A549 (cell line): ENCODE measurements around the gene FRRS1L. TPM values are rescaled to one million over a fixed set of nuclear protein-coding genes. Genes with fewer than 3 reads are reported as not detected.
A peak's percentile ranks its signal among the peaks of the same experiment; 100 is the strongest.

Source experiments
- ATAC-seq, 2 experiments: fragments of 200-7000 bp in 1 of 2; fragments of >200 bp in 1 of 2; cut with Nextera tagmentation in 1 of 2; cut with Tn5 transposase in 1 of 2; 3 replicates each; pipeline versions ENCODE4 v1.8.0 to v1.9.1; 2018 to 2020; ENCODE audit warnings: mild to moderate bottlenecking in 1 of 2, moderate library complexity in 1 of 2
- CTCF ChIA-PET: fragments of 300-600 bp; sonication (Branson Sonifier 250); formaldehyde crosslinking; extraction: SDS; loops from one replicate; lab custom pipeline; 2021; ENCODE audit warnings: antibody characterized with exemption, inconsistent platforms; lab: Yijun Ruan, JAX
- POLR2A ChIA-PET: fragments of 350-600 bp; formaldehyde crosslinking; extraction: SDS; loops from one replicate; lab custom pipeline; 2021; ENCODE audit warnings: antibody characterized with exemption, inconsistent platforms; lab: Yijun Ruan, JAX
- DNase-seq, 2 experiments: peaks; one replicate each; pipeline versions ENCODE4 v3.0.0 to v3.0.0-alpha.2; 2011 to 2016; ENCODE audit warnings: low read depth in 1 of 2, low spot score in 1 of 2
- FAIRE-seq: peaks from 2 replicates; lab custom pipeline; 2011; peaks lifted over from hg19 to GRCh38; lab: Jason Lieb, UNC
- H3K27ac ChIP-seq, 2 experiments: fragments of >200 bp; sonication (Bioruptor Twin); formaldehyde crosslinking; 3 replicates each; pipeline ENCODE4 v1.5.1; 2016 to 2017
- H3K4me1 ChIP-seq: fragments of >200 bp; sonication (Bioruptor Twin); formaldehyde crosslinking; 3 replicates; pipeline ENCODE4 v1.6.1; 2016
- H3K4me2 ChIP-seq: fragments of >200 bp; sonication (Bioruptor Twin); formaldehyde crosslinking; 3 replicates; pipeline ENCODE4 v1.6.1; 2016
- H3K4me3 ChIP-seq: fragments of >200 bp; sonication (Bioruptor Twin); formaldehyde crosslinking; 3 replicates; pipeline ENCODE4 v1.5.1; 2016
- H3K9me3 ChIP-seq: fragments of >200 bp; sonication (Bioruptor Twin); formaldehyde crosslinking; 3 replicates; pipeline ENCODE4 v1.6.1; 2016
- BHLHE40 ChIP-seq: IDR thresholded peaks from 2 replicates; pipeline ENCODE4 v1.6.1; 2012; ENCODE audit warnings: low read depth, low read length, inconsistent platforms
- CBX8 ChIP-seq: fragments of 200-600 bp; sonication (generic); IDR thresholded peaks from 2 replicates; pipeline ENCODE4 v1.6.1; 2016
- CHD2 ChIP-seq: fragments of 150-350 bp; IDR thresholded peaks from 2 replicates; pipeline ENCODE4 v1.6.1; 2014; ENCODE audit warnings: low read length; ENCODE audit not compliant: partially characterized antibody
- EP300 ChIP-seq, 2 experiments: fragments of >200 bp; sonication (Bioruptor Twin); formaldehyde crosslinking; IDR thresholded peaks; 2 replicates in 1 of 2; 3 replicates in 1 of 2; pipeline ENCODE4 v1.6.1; 2016 to 2017
- HDAC2 ChIP-seq: fragments of 200-600 bp; sonication (generic); IDR thresholded peaks from 2 replicates; pipeline ENCODE4 v1.6.1; 2016
- HOXB5 ChIP-seq: fragments of 250-450 bp; sonication (Bioruptor Pico); IDR thresholded peaks from 2 replicates; pipeline ENCODE4 v1.5.0; 2020; ENCODE audit warnings: mild to moderate bottlenecking, moderate library complexity
- KDM5A ChIP-seq: fragments of 200-600 bp; sonication (generic); IDR thresholded peaks from 2 replicates; pipeline ENCODE4 v1.6.1; 2016; ENCODE audit warnings: antibody characterized with exemption, mild to moderate bottlenecking
- NFE2L2 ChIP-seq: fragments of 150-350 bp; conservative IDR thresholded peaks from 2 replicates; pipeline ENCODE4 v1.6.1; 2014; ENCODE audit warnings: low read length
- NR3C1 ChIP-seq: fragments of >200 bp; sonication (Bioruptor Twin); formaldehyde crosslinking; IDR thresholded peaks from 3 replicates; pipeline ENCODE4 v1.6.1; 2017
- POLR2AphosphoS2 ChIP-seq: conservative IDR thresholded peaks from 2 replicates; pipeline ENCODE4 v1.6.1; 2012; ENCODE audit warnings: low read length, improper control_type of control experiment, inconsistent platforms
- TP53 ChIP-seq: fragments of 250-450 bp; sonication (Bioruptor Pico); IDR thresholded peaks from 2 replicates; pipeline ENCODE4 v1.5.0; 2021; ENCODE audit warnings: mild to moderate bottlenecking, moderate library complexity
- WGBS: methylation state at CpG from one replicate; pipeline ENCODE4 v1.1.6; 2017; ENCODE audit errors: missing lambda C conversion rate; 5-methylcytosine and 5-hydroxymethylcytosine counted together
- polyA plus RNA-seq, 4 experiments: library from polyadenylated mRNA; depleted of rRNA in 3 of 4; stranded (reverse); fragments of >200 nt; fragmentation: RNase III in 1 of 4; extraction: RNeasy Plus Mini Kit Qiagen cat#74134 plus additional on column Dnase treatment in 1 of 4; gene quantifications; 2 replicates in 3 of 4; 3 replicates in 1 of 4; pipeline ENCODE4 v1.2.3, GENCODE V29; 2011 to 2017
- TF ChIP-seq, protein P1 (sequence below): fragments of 200-600 bp; sonication (generic); IDR thresholded peaks from 2 replicates; pipeline ENCODE4 v1.6.1; 2016; ENCODE audit warnings: antibody characterized with exemption, mild to moderate bottlenecking, moderate library complexity
- TF ChIP-seq, protein P2 (sequence below): IDR thresholded peaks from 2 replicates; pipeline ENCODE4 v1.6.1; 2012; ENCODE audit warnings: low read depth, borderline replicate concordance
- TF ChIP-seq, protein P3 (sequence below): IDR thresholded peaks from 2 replicates; pipeline ENCODE4 v1.6.1; 2012

Gene FRRS1L
- polyA plus RNA-seq, 2 of the 4 experiments (the other 2 are of a cell fraction), result 0.54 to 1.5 TPM

GRCh38 chr9:109121232-109121796, 45.7 kb downstream of the FRRS1L start (continued):
- TF ChIP-seq, protein P1, sequence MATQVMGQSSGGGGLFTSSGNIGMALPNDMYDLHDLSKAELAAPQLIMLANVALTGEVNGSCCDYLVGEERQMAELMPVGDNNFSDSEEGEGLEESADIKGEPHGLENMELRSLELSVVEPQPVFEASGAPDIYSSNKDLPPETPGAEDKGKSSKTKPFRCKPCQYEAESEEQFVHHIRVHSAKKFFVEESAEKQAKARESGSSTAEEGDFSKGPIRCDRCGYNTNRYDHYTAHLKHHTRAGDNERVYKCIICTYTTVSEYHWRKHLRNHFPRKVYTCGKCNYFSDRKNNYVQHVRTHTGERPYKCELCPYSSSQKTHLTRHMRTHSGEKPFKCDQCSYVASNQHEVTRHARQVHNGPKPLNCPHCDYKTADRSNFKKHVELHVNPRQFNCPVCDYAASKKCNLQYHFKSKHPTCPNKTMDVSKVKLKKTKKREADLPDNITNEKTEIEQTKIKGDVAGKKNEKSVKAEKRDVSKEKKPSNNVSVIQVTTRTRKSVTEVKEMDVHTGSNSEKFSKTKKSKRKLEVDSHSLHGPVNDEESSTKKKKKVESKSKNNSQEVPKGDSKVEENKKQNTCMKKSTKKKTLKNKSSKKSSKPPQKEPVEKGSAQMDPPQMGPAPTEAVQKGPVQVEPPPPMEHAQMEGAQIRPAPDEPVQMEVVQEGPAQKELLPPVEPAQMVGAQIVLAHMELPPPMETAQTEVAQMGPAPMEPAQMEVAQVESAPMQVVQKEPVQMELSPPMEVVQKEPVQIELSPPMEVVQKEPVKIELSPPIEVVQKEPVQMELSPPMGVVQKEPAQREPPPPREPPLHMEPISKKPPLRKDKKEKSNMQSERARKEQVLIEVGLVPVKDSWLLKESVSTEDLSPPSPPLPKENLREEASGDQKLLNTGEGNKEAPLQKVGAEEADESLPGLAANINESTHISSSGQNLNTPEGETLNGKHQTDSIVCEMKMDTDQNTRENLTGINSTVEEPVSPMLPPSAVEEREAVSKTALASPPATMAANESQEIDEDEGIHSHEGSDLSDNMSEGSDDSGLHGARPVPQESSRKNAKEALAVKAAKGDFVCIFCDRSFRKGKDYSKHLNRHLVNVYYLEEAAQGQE, result no peak
- TF ChIP-seq, protein P2, sequence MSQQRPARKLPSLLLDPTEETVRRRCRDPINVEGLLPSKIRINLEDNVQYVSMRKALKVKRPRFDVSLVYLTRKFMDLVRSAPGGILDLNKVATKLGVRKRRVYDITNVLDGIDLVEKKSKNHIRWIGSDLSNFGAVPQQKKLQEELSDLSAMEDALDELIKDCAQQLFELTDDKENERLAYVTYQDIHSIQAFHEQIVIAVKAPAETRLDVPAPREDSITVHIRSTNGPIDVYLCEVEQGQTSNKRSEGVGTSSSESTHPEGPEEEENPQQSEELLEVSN, result no peak
- no peak for TF ChIP-seq NFE2L2
- TF ChIP-seq, all 56 proteins: peak for 0

DNA sequence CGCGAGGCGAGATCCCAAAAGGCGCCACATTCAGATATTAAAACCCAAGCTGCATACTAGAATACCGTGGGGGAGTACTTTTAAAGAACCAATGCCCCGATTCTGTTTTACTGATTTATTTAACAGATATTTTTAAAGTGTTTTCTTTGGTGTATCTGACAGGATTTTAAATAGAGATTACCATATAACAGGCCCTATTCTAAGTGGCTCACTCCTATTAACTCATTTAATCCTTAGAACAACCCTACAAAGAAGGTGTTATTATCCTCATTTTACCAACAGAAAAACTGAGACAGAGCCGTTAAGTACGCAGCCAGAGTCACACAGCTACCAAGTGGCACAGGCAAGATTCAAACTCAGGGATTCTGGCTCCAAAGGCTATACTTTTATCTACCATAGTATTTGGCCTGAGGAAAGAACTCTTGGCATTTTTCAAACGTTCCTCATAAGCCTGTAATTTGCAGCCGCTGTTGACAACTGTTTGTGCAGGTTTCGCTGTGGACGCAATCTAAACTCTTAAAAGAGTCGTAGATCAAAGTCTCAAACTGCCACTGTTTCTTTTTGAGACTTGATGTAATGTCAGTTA, 46.8 kb downstream of the FRRS1L start:
- POLR2A ChIA-PET, result interaction anchor here (0.6 to 1.5 kb wide), 7 partner anchors 12 to 694 kb away, joined by 3 to 21 read pairs (median 3); no protein-coding TSS in a partner anchor
- 25% methylated on average over 13 of the region's 13 CpGs for WGBS

More for the DNA sequence above, 46.8 kb downstream of the FRRS1L start:
- TF ChIP-seq HDAC2 (0 out of 2 replicates have a peak, but pooled peaks have one; percentile 29), CBX8 (no peak), POLR2AphosphoS2 (no peak), HOXB5 (no peak), CHD2 (peak; percentile 95), TP53 (CRISPR knock-in tag) (no peak), KDM5A (peak; percentile 73), NR3C1 (no peak), BHLHE40 (no peak), EP300 (IDR thresholded peaks at IDR 0.05) (no peak)
- TF ChIP-seq, protein P2, result 0 out of 2 replicates have a peak, but pooled peaks have one; percentile 27
- TF ChIP-seq, protein P3, sequence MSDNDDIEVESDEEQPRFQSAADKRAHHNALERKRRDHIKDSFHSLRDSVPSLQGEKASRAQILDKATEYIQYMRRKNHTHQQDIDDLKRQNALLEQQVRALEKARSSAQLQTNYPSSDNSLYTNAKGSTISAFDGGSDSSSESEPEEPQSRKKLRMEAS, result peak; percentile 49; the same call in 1 of the 2 replicates
- TF ChIP-seq, protein P1, result peak; percentile 96
- FAIRE-seq, result no peak
- ATAC-seq, result no peak
- Histone ChIP-seq H3K4me2 (peak overlapping the region; percentile 75), H3K27ac (peak overlapping the region; percentile 53 to 82; a peak in 5 of 6 replicates), H3K4me1 (peaks cover 31% of the 10 kb centered on the region), H3K4me3 (peak overlapping the region; percentile 23), H3K9me3 (no peaks in the 10 kb centered on the region)
- no peak for DNase-seq
- CTCF ChIA-PET, result interaction anchor here (0.6 to 3.8 kb wide), 6 partner anchors 10 to 63 kb away, joined by 3 to 18 read pairs (median 3); no protein-coding TSS in a partner anchor
